ENCODE measurements around the gene AQP3.

DNA sequence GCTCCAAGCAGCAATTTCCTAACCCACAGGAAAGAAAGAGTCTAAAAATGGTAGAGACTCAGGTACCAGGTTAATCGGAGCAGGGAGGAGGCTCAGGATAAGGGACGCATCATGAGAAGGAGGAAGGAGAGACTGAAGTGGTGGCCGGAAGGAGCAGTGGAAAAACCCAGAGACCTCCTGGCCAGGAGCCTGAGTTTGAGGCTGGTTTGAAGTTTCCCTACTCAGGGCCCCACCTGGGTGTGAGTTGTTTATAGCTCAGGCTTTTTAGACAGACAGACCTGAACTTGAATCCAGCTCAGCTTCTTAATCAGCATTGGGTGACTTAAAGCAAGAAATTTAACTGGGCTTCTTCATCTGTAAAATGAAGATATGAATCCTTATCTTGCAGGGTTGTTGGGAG is 33.1 kb downstream of the AQP3 start:
- no peak for TF ChIP-seq POLR2A (IDR thresholded peaks at IDR 0.05)
- TF ChIP-seq, protein P1, sequence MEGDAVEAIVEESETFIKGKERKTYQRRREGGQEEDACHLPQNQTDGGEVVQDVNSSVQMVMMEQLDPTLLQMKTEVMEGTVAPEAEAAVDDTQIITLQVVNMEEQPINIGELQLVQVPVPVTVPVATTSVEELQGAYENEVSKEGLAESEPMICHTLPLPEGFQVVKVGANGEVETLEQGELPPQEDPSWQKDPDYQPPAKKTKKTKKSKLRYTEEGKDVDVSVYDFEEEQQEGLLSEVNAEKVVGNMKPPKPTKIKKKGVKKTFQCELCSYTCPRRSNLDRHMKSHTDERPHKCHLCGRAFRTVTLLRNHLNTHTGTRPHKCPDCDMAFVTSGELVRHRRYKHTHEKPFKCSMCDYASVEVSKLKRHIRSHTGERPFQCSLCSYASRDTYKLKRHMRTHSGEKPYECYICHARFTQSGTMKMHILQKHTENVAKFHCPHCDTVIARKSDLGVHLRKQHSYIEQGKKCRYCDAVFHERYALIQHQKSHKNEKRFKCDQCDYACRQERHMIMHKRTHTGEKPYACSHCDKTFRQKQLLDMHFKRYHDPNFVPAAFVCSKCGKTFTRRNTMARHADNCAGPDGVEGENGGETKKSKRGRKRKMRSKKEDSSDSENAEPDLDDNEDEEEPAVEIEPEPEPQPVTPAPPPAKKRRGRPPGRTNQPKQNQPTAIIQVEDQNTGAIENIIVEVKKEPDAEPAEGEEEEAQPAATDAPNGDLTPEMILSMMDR (IDR thresholded peaks at IDR 0.05): no peak
